ENCODE results near the gene PIP4K2A.

Gene PIP4K2A

GRCh38 chr10:22662733-22663330 is 51.5 kb downstream of the PIP4K2A start:
- Histone ChIP-seq H3K4me1 (ENCODE audit: insufficient read depth, low read length, poor library complexity, severe bottlenecking) (peaks cover 42% of the 10 kb centered on the region), H2AFZ (ENCODE audit: low read length) (no peak overlapping the region), H3K79me2 (ENCODE audit: insufficient read depth, low read length) (peaks cover 95% of the 10 kb centered on the region), H3K9me2 (replicated peaks; ENCODE audit: low read depth, low read length) (no peaks in the 10 kb centered on the region), H3K4me3 (ENCODE audit: low read length, poor library complexity, severe bottlenecking) (no peak overlapping the region), H3K36me3 (ENCODE audit: insufficient read depth, low read length) (no peaks in the 10 kb centered on the region), H3K9ac (ENCODE audit: low read depth, low read length, poor library complexity, severe bottlenecking) (no peak overlapping the region), H3F3A (ENCODE audit: low read depth) (peaks cover 11% of the 10 kb centered on the region; the same call in 1 of the 2 replicates), H3K4me2 (ENCODE audit: low read depth, low read length, poor library complexity, severe bottlenecking) (no peak overlapping the region), H4K20me1 (ENCODE audit: insufficient read depth, low read length, poor library complexity, severe bottlenecking) (peaks cover 46% of the 10 kb centered on the region), H3K9me3 (ENCODE audit: insufficient read depth, low read depth, low read length) (no peaks in the 10 kb centered on the region), H3K27me3 (ENCODE audit: insufficient read depth, low read length, poor library complexity, severe bottlenecking) (no peaks in the 10 kb centered on the region)
- TF ChIP-seq EZH2phosphoT487 (IDR thresholded peaks at IDR 0.05; ENCODE audit: borderline replicate concordance) (no peak), CTCF (conservative IDR thresholded peaks at IDR 0.05; ENCODE audit: low read length) (no peak)

GRCh38 chr10:22659866-22660265 is 54.5 kb downstream of the PIP4K2A start:
- Histone ChIP-seq H3K79me2 (ENCODE audit: insufficient read depth, low read length) (peaks cover 98% of the 10 kb centered on the region), H3K9ac (ENCODE audit: low read depth, low read length, poor library complexity, severe bottlenecking) (no peak overlapping the region), H3F3A (ENCODE audit: low read depth) (no peaks in the 10 kb centered on the region), H3K4me2 (ENCODE audit: low read depth, low read length, poor library complexity, severe bottlenecking) (no peak overlapping the region), H3K4me3 (ENCODE audit: low read length, poor library complexity, severe bottlenecking) (no peak overlapping the region), H3K4me1 (ENCODE audit: insufficient read depth, low read length, poor library complexity, severe bottlenecking) (peaks cover 26% of the 10 kb centered on the region), H2AFZ (ENCODE audit: low read length) (no peak overlapping the region), H3K36me3 (ENCODE audit: insufficient read depth, low read length) (0 out of 2 replicates have a peak, but pooled peaks cover 2% of the 10 kb centered on the region), H3K9me3 (ENCODE audit: insufficient read depth, low read depth, low read length) (no peaks in the 10 kb centered on the region), H4K20me1 (ENCODE audit: insufficient read depth, low read length, poor library complexity, severe bottlenecking) (peaks cover 37% of the 10 kb centered on the region), H3K9me2 (replicated peaks; ENCODE audit: low read depth, low read length) (no peaks in the 10 kb centered on the region), H3K27me3 (ENCODE audit: insufficient read depth, low read length, poor library complexity, severe bottlenecking) (no peaks in the 10 kb centered on the region)
- TF ChIP-seq EZH2phosphoT487 (IDR thresholded peaks at IDR 0.05; ENCODE audit: borderline replicate concordance), result no peak
- TF ChIP-seq CTCF (conservative IDR thresholded peaks at IDR 0.05; ENCODE audit: low read length), result no peak

- peaks cover 36% of the 10 kb centered on the region for H4K20me1 ChIP-seq (ENCODE audit: insufficient read depth, low read length, poor library complexity, severe bottlenecking)
- no peaks in the 10 kb centered on the region for H3F3A ChIP-seq (ENCODE audit: low read depth)
- no peaks in the 10 kb centered on the region for H3K27me3 ChIP-seq (ENCODE audit: insufficient read depth, low read length, poor library complexity, severe bottlenecking)
- H3K4me3 ChIP-seq (ENCODE audit: low read length, poor library complexity, severe bottlenecking), result no peak overlapping the region
- H3K9me2 ChIP-seq (replicated peaks; ENCODE audit: low read depth, low read length), result no peaks in the 10 kb centered on the region
- peaks cover 26% of the 10 kb centered on the region for H3K4me1 ChIP-seq (ENCODE audit: insufficient read depth, low read length, poor library complexity, severe bottlenecking)
- H2AFZ ChIP-seq (ENCODE audit: low read length), result no peak overlapping the region
- TF ChIP-seq CTCF (conservative IDR thresholded peaks at IDR 0.05; ENCODE audit: low read length) (no peak), EZH2phosphoT487 (IDR thresholded peaks at IDR 0.05; ENCODE audit: borderline replicate concordance) (no peak)
- H3K9ac ChIP-seq (ENCODE audit: low read depth, low read length, poor library complexity, severe bottlenecking), result no peak overlapping the region
- H3K79me2 ChIP-seq (ENCODE audit: insufficient read depth, low read length), result peaks cover 100% of the 10 kb centered on the region
- no peaks in the 10 kb centered on the region for H3K9me3 ChIP-seq (ENCODE audit: insufficient read depth, low read depth, low read length)
- 0 out of 2 replicates have a peak, but pooled peaks cover 2% of the 10 kb centered on the region for H3K36me3 ChIP-seq (ENCODE audit: insufficient read depth, low read length)
- H3K4me2 ChIP-seq (ENCODE audit: low read depth, low read length, poor library complexity, severe bottlenecking), result no peak overlapping the region
These were observed 55.5 kb downstream of the PIP4K2A start for GRCh38 chr10:22658745-22659410.

Data from Loucy (cell line).